Measurements from ENCODE around the gene ARL2.

GRCh38 chr11:65014726-65015227 lies 817 bp downstream of the ARL2 start:
- TF ChIP-seq EZH2 (IDR thresholded peaks at IDR 0.05; ENCODE audit: borderline replicate concordance, low read depth, low read length, severe bottlenecking) (no peak), POLR2AphosphoS5 (IDR thresholded peaks at IDR 0.05; ENCODE audit: insufficient read depth, low read depth, low read length) (no peak), MAX (IDR thresholded peaks at IDR 0.05; ENCODE audit: insufficient read depth, insufficient read length) (no peak), CTCF (IDR thresholded peaks at IDR 0.05; ENCODE audit: extremely low read depth in 1 of 2, insufficient read depth in 1 of 2, low read depth in 1 of 2, low read length in 2 of 2) (no peak), POLR2A (IDR thresholded peaks at IDR 0.05; ENCODE audit: low read depth, low read length) (no peak), JUN (IDR thresholded peaks at IDR 0.05; ENCODE audit: borderline replicate concordance, insufficient read depth, insufficient read length, low read depth) (no peak)
